Lung microvascular endothelial cell (primary cell): ENCODE data around the gene ST8SIA6. TPM values are rescaled to one million over a fixed set of nuclear protein-coding genes. Genes with fewer than 3 reads are reported as not detected.
"Not testable (repeated sequence)": the region's sequence is repeated elsewhere in the genome, so short reads cannot be mapped to it uniquely, and the experiment has no call there.

ENCODE experiments used
- DNase-seq, 2 donors: peaks; one replicate each; pipeline versions ENCODE4 v3.0.0 to v3.0.0-alpha.2; 2010; ENCODE audit warnings: low read depth in 2 of 2
- total RNA-seq: library from RNA; depleted of rRNA; stranded (reverse); fragments of >200 nt; gene quantifications from 2 replicates; pipeline ENCODE4 v1.2.1, GENCODE V29; 2014

ST8SIA6 gene
- total RNA-seq, 1 donor from 2014 or later: 0.20 TPM

DNA sequence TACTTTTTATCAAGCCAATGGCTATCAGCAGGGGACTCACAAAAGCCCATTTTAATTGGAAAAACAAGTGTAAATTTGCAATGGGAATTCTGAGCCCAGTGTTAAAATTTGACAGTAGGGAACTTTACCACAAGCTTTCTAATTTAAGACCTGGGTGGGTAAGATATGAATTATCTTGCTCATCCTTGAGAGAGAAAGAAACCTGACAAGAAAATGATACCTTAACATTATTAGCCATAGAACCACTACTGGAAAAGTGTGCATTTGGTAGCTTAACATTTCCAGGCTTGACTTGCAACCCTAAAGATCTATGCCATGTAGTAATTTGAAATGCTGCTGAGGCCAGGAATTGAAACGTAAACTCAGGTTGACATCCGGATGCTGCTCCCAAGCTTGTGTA lies 2.7 kb upstream of the ST8SIA6 start:
- no peak for DNase-seq

GRCh38 chr10:17456032-17456548 lies 1.7 kb upstream of the ST8SIA6 start:
- no peak for DNase-seq

DNA sequence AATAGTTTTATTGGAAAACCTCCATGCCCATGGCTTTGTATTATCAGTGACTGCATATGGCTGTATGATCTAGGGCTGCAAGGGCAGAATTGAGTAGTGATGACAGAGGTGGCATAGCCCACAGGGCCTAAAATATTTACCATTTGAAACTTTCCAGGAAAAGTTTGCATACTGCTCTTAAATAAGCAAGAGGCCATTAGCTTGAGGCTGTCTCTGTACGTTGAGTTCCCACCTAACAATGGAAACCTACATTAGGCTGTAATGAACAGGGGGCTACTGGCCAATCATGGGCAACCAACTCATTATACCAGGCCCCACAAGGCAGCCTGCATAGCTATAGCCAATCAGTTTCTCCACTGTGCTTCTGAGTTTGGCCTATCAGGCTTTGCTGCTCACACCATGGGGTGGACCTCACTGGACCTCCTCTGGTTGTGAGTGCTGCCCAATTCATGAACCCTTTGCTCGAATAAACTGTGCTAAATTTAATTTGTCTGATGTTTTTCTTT lies 673 bp upstream of the ST8SIA6 start:
- DNase-seq: no peak

GRCh38 chr10:17453373-17454091 lies 863 bp downstream of the ST8SIA6 start:
- peak; percentile 48 to 63 for DNase-seq

GRCh38 chr10:17453035-17453372 lies 1.4 kb downstream of the ST8SIA6 start:
- no peak for DNase-seq

- DNase-seq: no peak
Observed at GRCh38 chr10:17452060-17452841, 2.1 kb downstream of the ST8SIA6 start.

DNA sequence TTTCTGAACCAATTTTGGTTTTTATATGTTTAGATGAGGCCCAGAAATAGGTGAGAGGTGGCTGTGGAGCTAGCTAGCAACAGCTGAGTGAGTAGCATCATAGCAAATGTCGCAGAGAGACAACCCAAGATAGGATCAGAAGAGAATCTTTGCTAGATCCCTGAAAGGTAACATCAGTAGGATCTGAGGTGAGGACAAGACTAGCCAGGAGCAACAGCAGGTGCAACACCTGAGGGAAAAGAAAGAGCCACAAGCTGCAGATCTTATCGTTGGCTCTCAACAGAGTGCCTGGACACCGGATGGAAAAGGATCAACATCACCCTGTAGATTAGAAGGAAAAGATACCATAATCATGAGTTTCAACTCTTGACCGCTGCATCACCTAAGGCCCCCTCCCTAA lies 4.4 kb downstream of the ST8SIA6 start:
- DNase-seq: no peak

- DNase-seq: peak in 1 of 2 donors; percentile 20
Observed at GRCh38 chr10:17445400-17445998, 8.9 kb downstream of the ST8SIA6 start.

GRCh38 chr10:17444388-17444714 lies 10.0 kb downstream of the ST8SIA6 start:
- no peak for DNase-seq

- DNase-seq: peak in 1 of 2 donors; percentile 67
Observed at GRCh38 chr10:17443707-17444387, 10.5 kb downstream of the ST8SIA6 start.

DNA sequence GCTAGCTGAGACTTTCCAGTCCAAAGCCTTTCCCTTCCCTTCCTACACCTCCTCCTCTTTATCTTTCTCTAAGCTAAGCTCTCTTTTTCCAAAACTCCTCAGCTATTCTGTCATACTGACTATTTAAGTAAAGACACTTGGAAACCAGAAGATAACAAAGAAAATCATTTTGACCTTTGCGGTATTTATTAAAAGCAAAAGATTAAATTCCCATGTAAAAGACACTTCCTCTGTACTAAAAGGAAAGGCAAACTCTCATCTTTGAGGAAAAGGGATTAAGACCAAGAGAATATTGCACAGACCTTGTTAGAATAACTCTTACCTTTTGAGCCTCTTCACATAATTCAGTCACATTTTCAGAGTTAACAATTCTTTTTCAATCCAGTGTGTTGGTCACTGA lies 15.8 kb downstream of the ST8SIA6 start:
- no peak for DNase-seq

DNA sequence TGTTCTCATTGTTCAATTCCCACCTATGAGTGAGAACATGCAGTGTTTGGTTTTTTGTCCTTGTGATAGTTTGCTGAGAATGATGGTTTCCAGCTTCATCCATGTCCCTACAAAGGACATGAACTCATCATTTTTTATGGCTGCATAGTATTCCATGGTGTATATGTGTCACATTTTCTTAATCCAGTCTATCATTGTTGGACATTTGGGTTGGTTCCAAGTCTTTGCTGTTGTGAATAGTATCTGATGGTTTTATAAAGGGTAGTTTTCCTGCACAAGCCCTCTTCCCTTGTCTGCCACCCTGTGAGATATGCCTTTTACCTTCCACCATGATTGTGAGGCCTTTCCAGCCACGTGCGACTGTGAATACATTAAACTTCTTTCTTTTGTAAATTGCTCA lies 17.8 kb downstream of the ST8SIA6 start:
- DNase-seq: not testable (repeated sequence)

GRCh38 chr10:17435953-17436352 lies 18.4 kb downstream of the ST8SIA6 start:
- DNase-seq: no peak

- DNase-seq: no peak
Observed at GRCh38 chr10:17435187-17435586, 19.2 kb downstream of the ST8SIA6 start.

GRCh38 chr10:17432723-17433122 lies 21.7 kb downstream of the ST8SIA6 start:
- no peak for DNase-seq

DNA sequence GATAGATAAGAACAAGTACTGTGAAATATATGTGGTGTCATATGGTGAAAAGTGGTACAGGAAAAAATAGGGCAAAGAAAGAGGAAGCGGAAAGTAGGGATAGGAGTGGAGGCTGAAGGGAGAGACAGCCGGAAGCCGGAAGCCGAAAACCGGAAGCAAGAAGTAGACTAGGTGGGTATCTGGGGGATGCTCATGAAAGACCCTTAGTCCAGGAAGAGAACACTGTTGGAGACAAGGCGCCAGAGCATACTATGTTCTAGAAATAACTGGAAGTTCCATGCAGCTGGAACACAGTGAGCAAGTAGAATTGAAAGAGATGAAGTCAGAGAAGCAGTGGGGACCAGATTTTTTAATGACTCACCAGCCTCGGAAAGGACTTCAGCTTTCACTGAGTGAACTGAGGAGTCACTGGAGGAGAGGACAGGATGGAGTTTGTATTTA lies 22.5 kb downstream of the ST8SIA6 start:
- DNase-seq: peak in 1 of 2 donors; percentile 44

- DNase-seq: peak; percentile 81
Observed at GRCh38 chr10:17430647-17431355, 23.6 kb downstream of the ST8SIA6 start.

GRCh38 chr10:17429490-17429889 lies 24.9 kb downstream of the ST8SIA6 start:
- DNase-seq: no peak

GRCh38 chr10:17428351-17429097 lies 25.9 kb downstream of the ST8SIA6 start:
- DNase-seq: peak in 1 of 2 donors; percentile 26

DNA sequence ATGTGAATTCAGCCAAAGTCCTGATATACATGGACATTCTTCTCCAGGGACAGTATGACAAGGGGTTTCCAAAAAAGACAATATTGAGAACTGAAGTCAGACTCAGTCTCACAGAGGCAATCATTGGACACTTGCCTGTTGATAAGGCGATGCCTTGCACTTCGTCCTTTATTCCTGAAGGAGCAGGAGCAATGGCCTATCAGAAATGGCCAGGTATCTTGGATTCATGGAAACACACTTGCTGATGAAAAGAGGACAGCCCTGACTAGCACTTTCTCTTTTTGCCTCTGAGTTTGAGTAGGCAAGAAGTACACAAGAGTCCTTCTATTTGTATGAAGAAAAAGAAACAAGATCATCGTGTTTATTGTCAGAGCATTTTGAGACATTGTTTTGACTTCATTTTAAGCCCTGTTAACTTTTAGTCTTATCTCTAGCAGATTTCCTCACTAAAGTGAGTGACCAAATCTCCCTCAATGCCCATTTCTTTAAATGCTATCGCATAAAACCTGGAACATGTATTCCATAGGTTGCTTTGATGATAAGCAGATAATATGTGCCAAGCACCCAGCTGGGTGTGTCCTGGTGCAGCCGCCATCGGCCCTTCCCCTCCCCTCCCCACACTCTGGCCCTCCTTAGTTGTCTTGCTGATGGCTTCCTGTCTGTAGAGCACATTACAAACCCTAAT lies 26.6 kb downstream of the ST8SIA6 start:
- no peak for DNase-seq
